ENCODE data around the gene GPR37. TPM values are rescaled to one million over a fixed set of nuclear protein-coding genes. Genes with fewer than 3 reads are reported as not detected.

The GPR37 gene
- total RNA-seq, 6 experiments from 2014 or later = not detected

DNA sequence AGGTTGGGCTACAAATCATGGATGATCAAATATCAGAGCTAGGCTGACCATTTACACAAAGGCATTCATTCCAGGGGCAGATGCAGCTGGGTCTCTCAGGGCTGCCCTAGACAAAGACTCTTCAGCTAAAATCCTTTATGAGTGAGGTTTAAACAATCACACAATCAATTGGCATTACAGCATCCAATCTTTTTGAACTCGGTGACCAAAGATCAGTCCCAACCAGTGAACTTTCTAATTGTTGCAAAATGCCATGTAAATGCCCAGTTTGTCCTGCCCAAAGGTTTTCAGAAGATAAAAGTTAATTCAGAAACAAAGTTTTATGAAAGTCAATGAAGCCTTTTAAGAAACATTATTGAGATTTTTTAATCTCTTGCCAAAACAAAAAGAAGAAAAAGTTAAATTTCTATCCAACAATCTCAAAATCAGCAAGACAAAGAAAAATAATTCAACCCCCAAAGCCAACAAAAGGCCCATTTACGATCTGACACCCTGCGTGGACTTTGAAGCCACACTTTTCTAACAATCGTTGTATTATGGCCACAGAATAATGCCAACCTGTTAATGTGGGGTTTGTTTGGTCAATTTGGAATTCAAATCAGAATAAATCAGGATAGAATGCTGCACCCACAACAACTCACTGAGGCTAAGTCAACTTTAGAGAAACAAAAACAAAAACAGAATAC is 40.9 kb downstream of the GPR37 start:
- no peak overlapping the region for H3K4me3 Mint-ChIP-seq

DNA sequence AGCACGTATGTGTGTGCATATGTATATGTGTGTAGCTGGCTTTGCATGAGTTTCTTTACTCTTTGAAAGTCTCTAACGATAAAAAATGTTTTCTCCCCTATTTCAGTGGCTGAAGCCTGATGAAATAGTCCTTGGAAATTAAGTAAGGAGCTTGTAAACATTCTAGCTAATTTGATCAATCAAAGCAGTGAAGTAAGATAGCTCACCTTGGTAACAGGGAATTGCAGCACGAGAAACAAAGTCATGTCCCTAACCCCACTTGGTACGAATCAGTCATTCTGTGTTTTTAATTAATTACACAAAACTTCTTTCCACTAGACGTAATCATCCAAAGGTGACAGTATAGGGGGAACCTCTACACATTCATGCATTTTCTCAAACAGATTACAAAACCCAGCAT is 41.5 kb downstream of the GPR37 start:
- H3K4me3 Mint-ChIP-seq = no peak overlapping the region
- peaks cover 24% of the 10 kb centered on the region for H3K9me3 Mint-ChIP-seq
- no peak overlapping the region for H3K27ac Mint-ChIP-seq
- H3K36me3 Mint-ChIP-seq (ENCODE audit: low read depth) = no peaks in the 10 kb centered on the region; the same call in 1 of the 2 replicates
- TF ChIP-seq, protein P1, sequence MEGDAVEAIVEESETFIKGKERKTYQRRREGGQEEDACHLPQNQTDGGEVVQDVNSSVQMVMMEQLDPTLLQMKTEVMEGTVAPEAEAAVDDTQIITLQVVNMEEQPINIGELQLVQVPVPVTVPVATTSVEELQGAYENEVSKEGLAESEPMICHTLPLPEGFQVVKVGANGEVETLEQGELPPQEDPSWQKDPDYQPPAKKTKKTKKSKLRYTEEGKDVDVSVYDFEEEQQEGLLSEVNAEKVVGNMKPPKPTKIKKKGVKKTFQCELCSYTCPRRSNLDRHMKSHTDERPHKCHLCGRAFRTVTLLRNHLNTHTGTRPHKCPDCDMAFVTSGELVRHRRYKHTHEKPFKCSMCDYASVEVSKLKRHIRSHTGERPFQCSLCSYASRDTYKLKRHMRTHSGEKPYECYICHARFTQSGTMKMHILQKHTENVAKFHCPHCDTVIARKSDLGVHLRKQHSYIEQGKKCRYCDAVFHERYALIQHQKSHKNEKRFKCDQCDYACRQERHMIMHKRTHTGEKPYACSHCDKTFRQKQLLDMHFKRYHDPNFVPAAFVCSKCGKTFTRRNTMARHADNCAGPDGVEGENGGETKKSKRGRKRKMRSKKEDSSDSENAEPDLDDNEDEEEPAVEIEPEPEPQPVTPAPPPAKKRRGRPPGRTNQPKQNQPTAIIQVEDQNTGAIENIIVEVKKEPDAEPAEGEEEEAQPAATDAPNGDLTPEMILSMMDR (IDR thresholded peaks at IDR 0.05) = no peak
- no peaks in the 10 kb centered on the region for H3K27me3 Mint-ChIP-seq (ENCODE audit: insufficient read depth)
- DNase-seq = no peak
- no peaks in the 10 kb centered on the region for H3K4me1 Mint-ChIP-seq (ENCODE audit: low read depth)

More for the DNA sequence above, 40.9 kb downstream of the GPR37 start:
- H3K27me3 Mint-ChIP-seq (ENCODE audit: insufficient read depth) = no peaks in the 10 kb centered on the region
- H3K36me3 Mint-ChIP-seq (ENCODE audit: low read depth) = no peaks in the 10 kb centered on the region; the same call in 1 of the 2 replicates
- no peak for DNase-seq
- peaks cover 30% of the 10 kb centered on the region for H3K9me3 Mint-ChIP-seq
- no peaks in the 10 kb centered on the region for H3K4me1 Mint-ChIP-seq (ENCODE audit: low read depth)
- no peak overlapping the region for H3K27ac Mint-ChIP-seq
- TF ChIP-seq, protein P1 (IDR thresholded peaks at IDR 0.05) = no peak

DNA sequence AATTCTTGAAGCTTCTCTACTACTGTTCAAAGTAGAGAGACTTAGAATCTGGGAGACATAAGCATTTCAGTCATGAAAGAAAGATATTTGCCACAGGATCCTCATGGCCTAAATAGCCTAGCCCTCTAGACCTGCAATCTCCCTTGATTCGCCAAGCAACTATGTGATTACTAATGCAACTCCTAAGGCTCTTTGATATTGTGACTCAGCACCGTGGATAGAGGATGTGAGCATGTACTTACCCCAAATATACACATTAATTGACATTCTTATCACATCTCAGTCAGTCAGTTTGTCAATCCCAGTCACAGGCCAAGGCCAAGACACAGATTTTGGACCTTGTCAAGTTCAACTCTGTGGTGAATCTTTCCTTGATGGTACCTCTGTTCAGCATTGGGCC is 42.6 kb downstream of the GPR37 start:
- Mint-ChIP-seq H3K36me3 (ENCODE audit: low read depth) (no peaks in the 10 kb centered on the region; the same call in 1 of the 2 replicates), H3K4me1 (ENCODE audit: low read depth) (no peaks in the 10 kb centered on the region), H3K9me3 (peaks cover 16% of the 10 kb centered on the region), H3K27ac (no peak overlapping the region), H3K27me3 (ENCODE audit: insufficient read depth) (no peaks in the 10 kb centered on the region), H3K4me3 (no peak overlapping the region)
- TF ChIP-seq, protein P1 (IDR thresholded peaks at IDR 0.05) = no peak
- no peak for DNase-seq

DNA sequence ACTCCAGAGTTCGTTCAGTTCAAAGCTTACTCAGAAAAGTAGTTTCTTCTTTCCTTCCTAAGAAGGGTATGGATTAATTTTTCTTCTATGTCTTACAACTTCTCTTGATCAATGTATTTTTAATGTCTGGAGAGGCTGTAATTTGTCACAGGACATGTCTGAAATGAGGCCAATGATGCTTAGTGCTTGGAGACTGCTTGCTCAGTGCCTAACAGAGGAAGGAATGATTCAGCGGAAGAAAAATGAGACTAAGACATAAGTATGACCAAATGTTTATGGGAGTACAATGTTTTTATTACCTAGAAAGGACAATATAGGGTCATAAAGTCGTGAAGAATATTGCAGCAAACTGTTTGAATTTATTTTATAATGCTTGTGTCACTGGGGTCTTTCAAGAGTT is 43.3 kb downstream of the GPR37 start:
- Mint-ChIP-seq H3K9me3 (peaks cover 13% of the 10 kb centered on the region), H3K27me3 (ENCODE audit: insufficient read depth) (no peaks in the 10 kb centered on the region), H3K27ac (no peak overlapping the region), H3K4me1 (ENCODE audit: low read depth) (no peaks in the 10 kb centered on the region), H3K36me3 (ENCODE audit: low read depth) (no peaks in the 10 kb centered on the region; the same call in 1 of the 2 replicates), H3K4me3 (no peak overlapping the region)
- DNase-seq = no peak
- TF ChIP-seq, protein P1 (IDR thresholded peaks at IDR 0.05) = no peak

DNA sequence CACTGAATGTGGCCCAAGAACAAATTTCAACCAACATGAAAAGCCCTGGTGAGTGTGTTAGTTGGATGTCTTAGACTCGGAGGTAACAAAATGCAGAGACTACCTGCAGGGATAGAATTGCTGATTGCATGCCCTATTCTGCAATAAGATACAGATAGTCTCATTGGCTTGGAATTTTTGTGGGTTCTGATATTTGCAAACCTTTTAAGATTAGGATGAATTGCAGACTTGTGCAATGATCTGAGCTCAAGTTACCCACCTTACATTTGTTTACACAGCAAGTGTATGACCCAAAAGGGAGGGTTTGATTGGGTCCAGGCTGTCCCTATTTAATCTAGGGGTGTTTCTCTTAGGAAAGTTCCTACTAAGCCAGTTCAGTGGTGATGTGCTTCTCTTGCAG is 45.4 kb downstream of the GPR37 start:
- Mint-ChIP-seq H3K36me3 (ENCODE audit: low read depth) (no peaks in the 10 kb centered on the region), H3K4me1 (ENCODE audit: low read depth) (no peaks in the 10 kb centered on the region), H3K4me3 (no peak overlapping the region), H3K9me3 (peaks cover 24% of the 10 kb centered on the region), H3K27ac (no peak overlapping the region), H3K27me3 (ENCODE audit: insufficient read depth) (no peaks in the 10 kb centered on the region)
- DNase-seq = no peak
- TF ChIP-seq, protein P1 (IDR thresholded peaks at IDR 0.05) = no peak
